Epithelial cell of esophagus (primary cell): ENCODE measurements around the gene ULK4.

Experiments
- DNase-seq: peaks from one replicate; pipeline ENCODE4 v3.0.0; 2010; ENCODE audit warnings: low read depth
- H3K4me3 ChIP-seq: 2 replicates; pipeline ENCODE4 v1.5.1; 2011; ENCODE audit warnings: mild to moderate bottlenecking, low read length, control low read depth
- CTCF ChIP-seq: IDR thresholded peaks from 2 replicates; pipeline ENCODE4 v1.5.1; 2011; ENCODE audit warnings: low read depth, mild to moderate bottlenecking, low read length, control low read depth, inconsistent platforms; ENCODE audit not compliant: insufficient read depth; ENCODE audit errors: missing control alignments

The ULK4 gene

GRCh38 chr3:41248525-41248924 lies 713.4 kb downstream of the ULK4 start:
- TF ChIP-seq CTCF: no peak
- no peak for DNase-seq
- no peak overlapping the region for H3K4me3 ChIP-seq

- DNase-seq: no peak
- H3K4me3 ChIP-seq: no peak overlapping the region
- TF ChIP-seq CTCF: no peak
These were observed 714.6 kb downstream of the ULK4 start for GRCh38 chr3:41247055-41248004.

- no peak for DNase-seq
- H3K4me3 ChIP-seq: no peak overlapping the region
- TF ChIP-seq CTCF: no peak
These were observed 717.1 kb downstream of the ULK4 start for GRCh38 chr3:41244620-41245336.

- no peak for TF ChIP-seq CTCF
- H3K4me3 ChIP-seq: no peak overlapping the region
- DNase-seq: no peak
These were observed 718.7 kb downstream of the ULK4 start for GRCh38 chr3:41243183-41243582.

GRCh38 chr3:41241800-41242571 lies 719.9 kb downstream of the ULK4 start:
- no peak overlapping the region for H3K4me3 ChIP-seq
- DNase-seq: no peak
- TF ChIP-seq CTCF: no peak

- no peak for TF ChIP-seq CTCF
- peak; percentile 64 for DNase-seq
- H3K4me3 ChIP-seq: no peak overlapping the region
These were observed 720.7 kb downstream of the ULK4 start for GRCh38 chr3:41241161-41241560.
